Activated naive CD4-positive, alpha-beta T cell treated with anti-CD3 and anti-CD28 coated beads, Interleukin-2, amount 50 U/mL, for 16 hours (primary cell): Measurements from ENCODE around the gene C17orf50.
"Not testable (repeated sequence)": the region's sequence is repeated elsewhere in the genome, so short reads cannot be mapped to it uniquely, and the experiment has no call there.

ENCODE experiments used
- DNase-seq: peaks from one replicate; pipeline ENCODE4 v3.0.0-alpha.2; 2020

Gene C17orf50

DNA sequence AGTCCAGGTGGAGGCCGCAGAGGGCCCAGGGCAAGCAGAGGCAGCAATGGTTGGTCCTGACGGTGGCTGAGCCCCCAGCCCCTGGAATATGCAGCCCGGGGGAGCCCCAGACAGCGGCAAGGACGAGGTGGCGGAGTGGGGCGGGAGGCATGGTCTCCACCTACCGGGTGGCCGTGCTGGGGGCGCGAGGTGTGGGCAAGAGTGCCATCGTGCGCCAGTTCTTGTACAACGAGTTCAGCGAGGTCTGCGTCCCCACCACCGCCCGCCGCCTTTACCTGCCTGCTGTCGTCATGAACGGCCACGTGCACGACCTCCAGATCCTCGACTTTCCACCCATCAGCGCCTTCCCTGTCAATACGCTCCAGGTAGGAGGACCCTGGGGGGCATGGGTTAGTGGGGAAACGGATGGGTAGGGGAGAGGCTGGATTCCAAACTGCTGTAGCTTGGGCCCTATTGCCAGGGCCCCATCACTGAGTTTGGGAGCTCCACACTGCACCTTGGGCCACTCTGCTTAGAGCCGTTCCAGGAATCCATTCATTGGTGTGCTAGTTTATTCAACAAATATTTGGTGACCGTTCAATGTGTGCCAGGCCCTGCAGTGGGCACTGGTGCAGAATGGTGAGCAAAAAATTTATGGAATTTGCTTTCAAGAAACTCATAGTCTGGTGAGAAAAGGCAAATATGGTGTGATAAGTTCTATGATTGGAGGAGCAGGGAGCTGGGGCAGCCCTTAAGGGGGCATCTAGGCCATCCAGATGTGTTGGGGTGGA lies 25.5 kb upstream of the C17orf50 start:
- no peak for DNase-seq

DNA sequence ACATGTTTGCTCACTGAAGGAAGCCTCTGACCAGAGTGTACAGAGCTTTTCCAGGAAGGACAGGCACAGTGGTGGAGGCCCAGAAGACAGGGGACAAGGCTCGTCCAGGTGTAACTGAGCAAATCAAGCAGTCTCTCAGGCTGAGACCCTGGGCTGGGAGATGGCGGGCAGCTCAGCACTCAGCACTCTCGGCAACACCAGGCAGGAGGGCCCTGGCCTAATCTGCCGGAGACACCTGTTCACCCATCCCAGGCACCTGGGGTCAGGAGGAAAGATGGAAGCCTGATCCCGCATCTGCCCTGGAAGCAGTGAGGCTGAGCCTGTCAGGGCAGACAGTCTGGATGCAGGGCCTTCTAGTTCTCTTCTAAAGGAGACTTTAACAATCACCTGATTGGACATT lies 24.5 kb upstream of the C17orf50 start:
- DNase-seq: no peak

DNA sequence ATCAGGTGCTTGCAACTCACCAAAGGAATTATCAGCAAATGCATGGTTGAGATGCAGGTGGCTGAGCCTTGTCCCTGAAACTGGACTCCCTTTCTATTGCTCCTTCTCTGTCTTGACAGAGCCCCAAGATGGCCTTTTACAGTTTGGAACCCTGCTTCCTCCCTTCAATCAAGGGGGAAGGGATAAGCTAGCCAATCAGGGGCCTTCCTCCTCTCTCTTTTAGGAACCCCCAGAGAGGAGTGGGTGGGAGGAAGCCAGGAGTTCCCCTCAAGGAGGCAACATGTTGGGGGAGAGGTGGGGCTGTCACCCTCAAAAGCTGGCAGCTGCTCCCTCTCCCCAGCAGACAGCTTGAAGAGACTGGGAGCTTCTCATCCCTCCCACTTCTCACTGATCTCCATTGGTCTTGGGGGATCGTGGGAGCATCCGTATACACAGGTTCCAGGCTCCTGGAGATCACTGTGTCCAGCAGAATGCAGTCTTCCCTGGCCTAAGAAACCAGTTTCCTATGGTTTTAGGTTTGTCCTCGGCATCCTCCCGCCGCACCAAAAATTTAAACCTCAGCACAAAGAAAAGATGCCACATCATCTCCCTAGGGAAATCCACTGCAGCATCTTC lies 22.1 kb upstream of the C17orf50 start:
- no peak for DNase-seq

DNA sequence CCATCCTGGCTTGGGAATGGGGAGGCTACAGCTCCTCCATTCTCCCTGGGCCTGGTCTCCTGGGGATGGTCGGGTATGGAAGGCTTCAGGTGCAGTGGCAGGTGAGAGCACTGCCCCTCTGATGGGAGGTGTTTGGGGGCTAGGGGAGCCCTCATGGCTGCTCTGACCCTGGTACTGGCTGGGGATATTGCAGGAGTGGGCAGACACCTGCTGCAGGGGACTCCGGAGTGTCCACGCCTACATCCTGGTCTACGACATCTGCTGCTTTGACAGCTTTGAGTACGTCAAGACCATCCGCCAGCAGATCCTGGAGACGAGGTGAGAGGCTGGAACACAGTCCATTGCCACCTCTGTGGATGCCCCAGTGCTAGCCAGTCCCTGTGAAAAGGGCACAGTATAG lies 20.5 kb upstream of the C17orf50 start:
- DNase-seq: no peak

DNA sequence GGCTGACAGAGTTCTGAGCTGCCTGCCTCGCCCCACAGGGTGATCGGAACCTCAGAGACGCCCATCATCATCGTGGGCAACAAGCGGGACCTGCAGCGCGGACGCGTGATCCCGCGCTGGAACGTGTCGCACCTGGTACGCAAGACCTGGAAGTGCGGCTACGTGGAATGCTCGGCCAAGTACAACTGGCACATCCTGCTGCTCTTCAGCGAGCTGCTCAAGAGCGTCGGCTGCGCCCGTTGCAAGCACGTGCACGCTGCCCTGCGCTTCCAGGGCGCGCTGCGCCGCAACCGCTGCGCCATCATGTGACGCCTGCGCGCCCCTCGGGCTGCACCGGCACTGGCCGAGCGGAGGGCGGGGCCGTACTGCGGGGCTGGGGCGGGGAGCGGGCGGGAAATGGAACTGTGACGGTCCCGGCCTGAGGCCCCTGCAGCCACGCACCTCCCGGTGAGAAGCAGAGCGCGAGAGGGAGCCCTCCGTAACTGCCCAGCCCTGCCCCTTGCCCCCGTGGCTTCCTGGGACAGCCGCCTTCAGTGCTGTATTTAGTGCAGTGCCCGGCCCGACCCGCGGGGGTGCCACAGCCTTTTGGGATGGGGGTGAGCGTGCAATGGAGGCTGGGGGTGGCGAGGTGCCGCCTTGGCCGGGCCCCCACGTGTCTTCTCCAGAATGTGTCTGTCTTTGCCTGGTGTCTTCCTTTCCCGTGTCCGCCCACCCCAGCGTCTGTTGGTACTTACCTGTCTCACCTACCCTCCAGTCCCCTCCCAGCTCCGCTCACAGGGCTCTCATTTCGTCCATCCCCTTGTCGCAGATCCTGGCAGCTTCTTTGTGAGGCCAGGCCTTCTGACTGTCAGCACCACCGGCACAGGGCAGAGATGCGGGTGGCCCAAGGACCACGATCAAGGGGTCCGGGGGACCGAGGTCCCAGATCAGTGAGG lies 19.4 kb upstream of the C17orf50 start:
- DNase-seq: peak; percentile 30

DNA sequence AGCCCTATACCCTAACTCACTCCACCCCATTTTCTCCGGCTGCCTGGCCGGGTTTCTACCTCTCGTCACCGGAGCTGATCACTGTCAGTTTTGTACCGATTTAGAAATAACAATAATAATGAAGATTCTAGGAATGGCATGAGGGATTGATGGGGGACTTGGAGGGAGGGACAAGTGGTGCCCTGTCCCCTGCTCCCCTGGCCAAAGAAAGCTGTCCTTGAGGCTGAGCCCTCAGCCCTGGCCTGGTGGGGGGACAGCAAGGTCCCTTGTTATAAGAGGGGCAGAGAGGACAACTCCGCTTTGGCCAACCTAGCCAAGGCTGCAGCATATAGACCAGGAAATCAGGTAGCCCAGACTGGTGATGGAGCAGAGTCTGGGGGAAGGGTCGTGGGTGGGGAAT lies 18.2 kb upstream of the C17orf50 start:
- no peak for DNase-seq

DNA sequence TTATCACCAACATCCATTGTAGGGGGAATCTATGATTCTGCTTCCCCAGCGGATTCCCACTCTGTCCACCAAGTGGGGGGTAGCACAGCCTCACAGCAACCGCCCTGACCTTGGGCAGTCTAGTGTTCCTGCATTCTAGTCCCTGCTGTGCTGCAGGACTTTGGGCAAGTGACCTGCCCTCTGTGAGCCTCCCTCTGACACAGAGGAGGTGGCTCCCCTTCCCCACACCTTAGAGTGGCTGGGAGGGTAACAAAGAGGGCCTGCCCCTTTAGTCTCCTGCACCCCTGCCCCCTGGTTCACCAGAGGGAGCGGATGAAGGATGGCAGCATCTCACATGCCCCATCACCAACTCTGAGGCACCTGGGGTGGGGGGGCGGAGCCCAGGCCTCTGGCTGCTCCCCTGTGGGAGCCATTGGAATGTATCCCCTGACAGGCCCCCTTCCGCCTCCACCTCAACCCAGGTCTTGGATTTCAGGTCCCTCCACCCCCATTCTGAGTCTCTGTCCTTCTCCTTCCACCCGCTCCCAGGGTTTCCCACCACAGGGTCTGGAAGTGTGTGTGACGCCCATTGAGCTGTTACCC lies 17.7 kb upstream of the C17orf50 start:
- no peak for DNase-seq

DNA sequence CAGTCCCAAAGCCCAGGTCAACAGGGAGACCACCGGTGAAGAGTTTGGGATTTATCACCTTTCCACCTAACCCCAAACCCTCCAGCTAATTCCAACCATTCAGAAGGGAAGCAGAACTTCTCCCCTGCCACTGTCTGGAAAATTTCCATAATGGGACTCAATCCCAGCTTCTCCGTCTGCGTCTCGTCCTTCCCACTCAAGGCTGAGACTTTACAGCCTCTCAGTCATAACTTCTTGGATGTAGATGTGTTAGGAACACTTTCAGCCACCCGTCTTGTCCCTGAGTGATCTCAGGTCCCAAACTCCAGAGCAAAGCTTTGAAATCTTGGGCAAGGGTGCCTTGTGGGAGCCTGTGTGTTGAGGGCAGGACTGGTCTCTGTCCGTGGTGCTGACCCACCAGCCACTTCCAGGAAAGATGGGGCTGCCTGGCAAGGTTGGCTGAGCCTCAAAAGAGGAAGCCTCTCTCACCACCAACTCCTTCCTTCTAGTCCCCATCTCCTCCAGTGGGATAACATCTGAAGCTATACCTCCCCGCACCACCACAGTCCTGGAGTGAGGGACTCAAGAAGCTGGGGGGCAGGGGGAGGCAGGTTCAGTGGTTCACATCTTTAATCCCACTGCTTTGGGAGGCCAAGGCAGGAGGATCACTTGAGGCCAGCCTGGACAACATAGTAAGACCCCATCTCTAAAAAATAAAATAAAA lies 16.9 kb upstream of the C17orf50 start:
- no peak for DNase-seq

DNA sequence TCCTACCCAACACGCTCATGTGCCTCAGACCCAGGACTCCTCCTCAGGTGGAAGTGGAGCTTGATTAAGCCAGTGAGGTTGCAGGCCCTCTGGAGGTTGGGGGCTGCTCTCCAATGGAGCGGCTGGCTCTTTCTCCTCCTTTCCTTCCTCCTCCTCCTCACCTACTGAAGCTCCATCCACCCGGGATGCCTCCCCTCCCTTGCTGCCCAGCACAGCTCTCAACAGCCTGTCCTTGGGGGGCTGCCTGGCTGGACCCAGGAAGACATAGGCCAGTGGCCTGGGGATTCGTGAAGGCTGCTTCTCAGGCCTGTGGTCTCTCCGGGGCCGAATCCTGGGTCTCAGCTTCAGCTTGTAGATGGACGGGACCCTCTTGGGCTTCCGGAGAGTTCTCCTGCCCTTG lies 15.9 kb upstream of the C17orf50 start:
- no peak for DNase-seq

DNA sequence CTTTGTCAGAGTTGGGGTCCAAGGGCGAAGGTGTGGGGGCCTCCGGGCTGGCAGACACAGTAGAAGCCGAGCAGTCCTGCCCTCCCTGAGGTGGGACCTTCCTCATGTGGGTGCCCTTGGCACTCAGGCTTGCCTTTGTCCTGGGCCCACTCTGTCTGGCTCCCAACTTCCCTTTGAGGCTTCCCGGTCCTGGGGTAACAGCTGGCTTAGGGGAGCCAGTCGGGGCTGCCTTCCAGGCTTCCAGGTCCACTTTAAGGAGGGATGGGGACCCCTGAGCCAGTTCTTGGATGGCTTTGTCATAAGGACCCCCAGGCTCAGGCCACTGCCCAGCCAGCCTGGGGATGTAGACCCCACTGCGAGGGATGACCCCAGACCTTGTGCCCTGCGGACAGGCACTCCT lies 15.4 kb upstream of the C17orf50 start:
- no peak for DNase-seq

DNA sequence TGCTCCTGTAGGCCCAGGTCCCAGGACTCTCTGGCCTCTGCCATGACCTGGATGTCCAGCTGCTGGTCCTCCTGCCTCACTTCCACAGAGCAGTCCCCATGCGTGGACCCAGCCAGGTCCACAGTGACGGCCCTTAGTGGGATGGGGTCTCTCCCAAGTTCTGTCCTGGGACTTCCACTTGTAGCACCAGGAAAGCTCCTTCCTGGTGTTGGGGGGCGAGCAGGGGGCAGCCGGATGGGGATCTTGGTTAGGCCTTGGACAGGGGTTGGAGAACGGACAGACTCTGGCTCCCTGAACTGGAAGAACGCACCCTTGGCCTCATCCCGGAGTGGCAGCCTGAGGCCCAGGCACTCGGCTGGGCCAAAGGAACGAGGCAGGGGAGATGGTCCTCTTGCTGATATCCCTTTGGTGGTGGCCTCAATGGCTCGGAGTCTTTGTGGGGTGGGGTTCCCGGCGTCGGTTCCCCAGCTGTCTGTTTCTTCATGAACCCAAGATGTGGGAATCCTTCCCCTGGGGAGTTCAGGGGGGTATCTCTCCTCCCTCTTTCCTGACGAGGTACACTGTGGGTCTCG lies 14.9 kb upstream of the C17orf50 start:
- no peak for DNase-seq

DNA sequence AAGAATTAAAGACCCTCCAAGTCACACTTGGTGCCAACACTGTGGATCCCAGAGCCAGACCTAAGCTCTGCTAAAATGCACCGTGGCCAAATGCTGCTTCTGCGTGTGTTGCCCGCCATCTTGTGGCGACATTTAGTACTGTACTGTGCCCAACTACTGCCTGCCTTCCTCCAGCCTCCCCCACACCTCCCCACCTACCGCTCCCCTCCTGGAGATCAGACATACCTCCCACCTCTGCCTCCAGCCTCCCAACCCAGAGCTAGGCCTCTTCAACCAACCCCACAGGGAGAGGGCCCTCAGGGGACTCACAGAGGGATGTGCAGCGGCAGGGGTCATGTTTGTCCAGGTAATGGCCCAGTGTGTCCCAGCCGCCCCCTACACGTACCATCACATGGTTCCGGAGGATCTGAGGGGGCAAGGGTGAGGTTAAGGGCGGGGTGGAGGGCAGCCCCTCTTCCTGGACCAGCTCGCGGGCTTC lies 13.1 kb upstream of the C17orf50 start:
- DNase-seq: peak; percentile 80

DNA sequence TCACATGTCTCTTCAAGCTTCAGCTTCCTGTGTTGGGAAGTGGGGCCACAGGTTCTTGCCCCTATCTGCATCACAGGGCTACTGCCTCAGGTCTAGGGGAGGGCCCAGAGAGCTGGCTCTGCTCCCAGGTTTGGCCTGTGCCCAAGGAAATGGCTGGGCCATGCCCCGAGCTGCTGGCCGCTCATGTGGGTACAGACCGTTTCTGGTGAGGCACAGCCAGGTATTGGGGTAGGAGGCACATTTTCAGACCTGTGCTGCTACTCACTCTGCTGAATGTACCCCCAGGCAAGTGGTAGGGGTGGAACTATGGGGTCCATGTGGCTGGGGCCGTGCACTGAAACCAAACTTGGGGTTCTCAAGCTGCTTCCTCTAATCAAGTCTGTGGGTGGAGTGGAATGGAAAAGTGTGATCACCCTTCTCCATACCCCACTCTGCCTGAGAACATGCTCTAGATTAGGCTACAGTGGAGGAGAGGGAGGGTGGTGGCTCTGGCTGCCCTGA lies 12.3 kb upstream of the C17orf50 start:
- DNase-seq: no peak

DNA sequence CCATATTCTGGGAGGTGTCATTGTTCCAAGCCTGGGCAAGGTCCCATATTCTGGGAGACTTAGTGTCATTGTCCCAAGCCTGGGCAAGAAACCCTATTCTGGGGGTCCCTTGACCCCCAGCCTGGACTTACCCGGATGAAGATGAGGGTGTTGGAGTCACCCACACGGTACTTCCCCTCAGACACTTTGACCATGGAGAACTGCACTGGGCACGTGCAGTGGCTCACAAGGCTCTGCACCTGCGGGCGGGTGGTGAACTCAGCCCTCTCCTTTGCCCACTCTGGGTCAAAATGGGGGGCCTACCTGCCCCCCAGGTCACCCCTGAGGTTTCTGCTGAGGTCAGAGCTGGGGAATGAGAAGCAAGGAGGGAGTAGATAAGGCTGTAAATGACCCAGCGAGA lies 11.7 kb upstream of the C17orf50 start:
- DNase-seq: no peak

DNA sequence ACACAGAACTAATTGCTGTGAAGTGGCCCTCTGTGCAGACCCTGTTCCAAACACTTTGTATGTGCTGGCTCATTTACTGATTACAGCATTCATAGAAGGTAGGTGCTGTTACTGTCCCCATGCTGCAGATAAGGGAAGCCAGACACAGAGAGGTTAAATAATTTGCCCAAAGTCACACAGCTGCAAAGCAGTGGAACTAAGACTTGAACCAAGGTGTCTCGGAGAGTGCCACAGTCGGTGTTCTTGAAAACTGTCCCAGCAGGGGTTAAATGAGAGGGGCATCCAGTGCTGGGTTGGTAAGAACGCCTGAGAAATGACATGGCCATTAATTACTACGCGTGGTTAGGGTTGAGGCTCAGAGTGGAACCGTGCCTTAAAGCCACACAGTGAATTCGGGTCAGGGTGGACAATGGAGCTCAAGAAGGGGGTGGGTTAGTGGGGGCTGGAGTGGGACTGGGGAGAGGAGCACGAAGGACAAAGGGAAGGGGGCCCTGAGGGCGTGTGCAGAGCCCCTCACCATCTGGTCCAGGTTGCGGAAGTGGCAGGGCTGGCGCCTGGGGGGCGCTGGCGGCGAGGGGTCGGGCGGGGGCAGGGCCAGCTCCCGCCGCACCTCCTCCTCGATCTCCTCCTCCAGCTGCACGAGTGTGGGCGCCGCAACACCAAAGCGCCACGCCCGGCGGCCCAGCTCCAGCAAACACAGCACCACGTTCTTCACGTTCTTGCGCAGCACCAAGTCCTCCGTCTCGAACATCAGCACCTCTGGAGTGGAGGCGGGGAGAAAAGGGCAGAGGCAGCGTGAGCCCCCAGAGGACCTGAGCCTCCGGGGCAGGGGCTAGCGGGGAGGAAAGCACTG lies 10.9 kb upstream of the C17orf50 start:
- no peak for DNase-seq

DNA sequence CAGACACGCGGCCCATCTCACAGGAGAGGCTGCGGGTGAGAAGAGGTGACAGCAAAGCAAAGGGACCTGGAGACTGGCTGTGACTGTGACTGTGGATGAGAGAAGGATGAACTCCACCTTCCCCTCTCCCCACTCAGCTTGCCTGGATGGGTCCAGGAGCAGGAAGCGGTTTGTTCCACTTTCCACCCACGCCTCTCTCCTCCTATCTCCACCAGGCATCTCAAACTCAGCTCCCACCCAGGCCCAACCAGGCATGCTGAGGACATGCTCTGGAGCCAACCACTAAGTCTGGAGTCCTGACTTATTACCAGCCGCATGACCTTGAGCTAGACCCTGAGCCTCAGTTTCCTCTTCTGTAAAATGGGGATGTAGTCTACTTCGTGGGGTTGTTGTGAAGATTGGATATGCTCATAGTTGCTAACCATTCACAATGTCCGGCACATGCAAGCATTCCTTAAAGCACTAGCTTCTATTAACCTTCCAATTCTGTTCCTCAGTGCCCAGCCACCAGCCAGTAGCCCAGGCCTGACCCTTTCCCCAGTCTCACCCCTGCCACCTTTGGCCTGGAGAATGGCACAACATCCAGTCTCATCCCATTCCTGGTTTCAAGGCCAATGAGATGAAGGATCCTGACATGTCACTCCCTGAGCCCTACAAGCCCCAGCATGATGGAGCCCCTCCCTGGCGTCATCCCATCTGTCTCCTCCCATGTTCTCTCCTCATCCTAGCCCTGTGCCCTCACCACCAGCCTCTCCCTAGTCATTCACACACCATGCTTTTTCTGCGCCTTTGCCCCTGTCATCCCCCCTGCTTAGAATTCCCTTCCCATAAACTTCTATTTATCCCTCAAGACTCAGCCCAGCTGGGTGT lies 9.9 kb upstream of the C17orf50 start:
- no peak for DNase-seq

DNA sequence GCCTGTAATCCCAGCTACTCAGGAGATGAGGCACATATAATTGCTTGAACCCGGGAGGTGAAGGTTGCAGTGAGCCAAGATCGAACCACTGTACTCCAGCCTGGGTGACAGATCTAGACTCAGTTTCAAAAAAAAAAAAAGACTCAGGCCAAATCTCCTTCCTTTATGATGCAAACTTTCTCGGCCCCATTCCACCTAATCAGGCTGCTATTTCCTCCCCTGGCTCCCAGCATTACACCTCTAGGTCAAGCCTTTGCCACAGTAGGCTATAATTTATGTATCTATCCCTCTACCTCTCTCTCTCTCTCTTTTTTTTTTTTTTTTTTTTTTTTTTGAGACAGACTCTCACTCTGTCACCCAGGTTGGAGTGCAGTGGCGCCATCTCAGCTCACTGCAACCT lies 9.1 kb upstream of the C17orf50 start:
- not testable (repeated sequence) for DNase-seq

DNA sequence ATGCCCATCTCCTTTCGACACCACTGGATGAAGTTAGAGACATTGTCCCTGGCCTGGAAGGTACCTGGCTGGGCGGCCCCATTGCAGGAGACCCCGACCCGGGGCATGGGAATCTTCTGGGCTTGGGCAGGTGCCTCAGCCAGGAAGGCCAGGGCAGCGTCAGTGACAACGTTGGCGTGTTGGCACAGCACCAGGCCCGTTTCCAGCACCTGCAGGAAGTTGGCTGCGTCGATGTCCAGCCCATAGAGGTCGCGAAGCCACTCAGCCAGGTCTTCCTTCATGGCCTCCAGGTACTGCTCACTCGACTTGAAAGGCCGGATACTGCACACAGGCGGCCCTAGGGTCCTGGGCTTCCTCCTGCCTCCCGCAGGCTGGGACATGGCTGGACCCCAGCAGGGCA lies 8.2 kb upstream of the C17orf50 start:
- no peak for DNase-seq

DNA sequence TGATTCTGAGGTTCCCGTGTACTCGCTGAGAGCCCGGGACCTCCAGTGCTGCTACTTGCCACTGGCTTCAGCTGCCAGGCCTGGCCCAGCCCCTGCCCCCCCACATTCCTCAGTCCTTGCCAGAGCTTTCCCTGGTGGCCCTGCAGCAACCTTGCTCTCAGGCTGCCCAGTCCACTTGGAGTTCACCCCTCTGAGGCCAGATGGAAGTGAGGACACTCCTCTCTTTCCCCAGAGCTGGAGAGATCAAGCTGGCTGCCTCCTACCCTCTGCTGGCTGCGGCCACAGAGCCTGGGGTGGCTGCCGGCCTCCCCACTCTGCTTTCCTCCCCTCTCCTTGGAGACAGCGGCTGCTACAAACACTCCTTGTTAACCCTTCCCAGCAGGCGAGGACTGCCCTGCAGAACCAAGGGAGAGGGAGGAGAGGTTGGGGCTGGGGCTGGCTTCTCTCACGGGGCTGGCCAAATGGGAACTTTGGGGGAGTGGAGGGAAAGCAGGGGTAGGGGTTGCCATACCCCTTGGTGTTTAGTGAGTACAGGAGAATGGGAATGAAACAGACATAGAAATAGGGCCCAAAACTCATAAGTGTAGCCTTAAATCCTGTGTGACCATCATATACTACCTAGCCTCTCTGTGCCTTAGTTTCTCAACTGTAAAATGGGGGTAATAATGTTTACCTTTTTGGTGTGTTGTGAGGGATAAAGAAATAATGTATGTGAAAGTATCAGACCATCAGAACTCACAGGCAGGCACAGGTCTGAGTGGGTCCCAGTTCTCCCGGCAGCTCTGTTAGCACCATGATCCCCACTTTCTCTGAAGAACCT lies 7.5 kb upstream of the C17orf50 start, which contains the start of gene GAS2L2:
Gene GAS2L2 (minus strand): TSS at position 295 of the 820 bp plus-strand sequence. CDS start 389 bp downstream, outside the sequence.
- DNase-seq: no peak
